GM12892 (cell line): ENCODE measurements around the gene SCAPER.

Experiments
- POLR2A ChIP-seq: IDR thresholded peaks from 2 replicates; pipeline ENCODE4 v1.6.1; 2011; ENCODE audit warnings: low read depth, low read length, control low read depth
- POLR2AphosphoS5 ChIP-seq: IDR thresholded peaks from 2 replicates; pipeline ENCODE4 v1.6.1; 2011; ENCODE audit warnings: low read depth, low read length, control low read depth
- TAF1 ChIP-seq: IDR thresholded peaks from 2 replicates; pipeline ENCODE4 v1.6.1; 2011; ENCODE audit warnings: low read depth, mild to moderate bottlenecking, control low read depth, low read length, borderline replicate concordance

DNA sequence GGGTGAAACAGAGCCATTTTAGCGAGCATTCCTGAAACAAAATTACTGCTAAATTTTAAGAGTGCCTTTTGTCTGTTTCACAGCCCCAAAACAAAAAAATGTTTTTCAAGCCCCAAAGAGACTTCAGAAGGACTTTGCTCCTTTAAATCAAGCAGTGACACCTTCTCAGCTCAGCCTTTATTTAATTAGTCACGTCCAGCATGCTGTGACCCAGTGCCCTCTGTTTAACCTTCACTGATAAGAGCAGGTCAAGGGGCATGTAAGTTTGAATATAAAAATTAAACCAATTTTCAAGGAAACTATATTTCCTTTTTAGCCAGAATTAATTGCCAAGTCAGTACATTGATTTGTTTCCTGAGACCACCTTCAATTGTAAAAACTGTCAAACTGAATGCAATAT lies 527.9 kb downstream of the SCAPER start:
- TF ChIP-seq POLR2AphosphoS5: no peak
- TF ChIP-seq POLR2A: no peak
- TF ChIP-seq TAF1: no peak
